SK-N-SH (cell line): Measurements from ENCODE around the gene LGR4. TPM values are rescaled to one million over a fixed set of nuclear protein-coding genes. Genes with fewer than 3 reads are reported as not detected.
A peak's percentile ranks its signal among the peaks of the same experiment; 100 is the strongest.

Experiments used
- CTCF ChIA-PET: fragments of 300-600, 350-600 bp; formaldehyde crosslinking; extraction: SDS; loops from one replicate; lab custom pipeline; 2021; lab: Yijun Ruan, JAX
- POLR2A ChIA-PET: fragments of 350-600 bp; sonication (Branson Sonifier 250); formaldehyde crosslinking; extraction: SDS; loops from one replicate; lab custom pipeline; 2020; ENCODE audit warnings: antibody characterized with exemption, inconsistent platforms; lab: Yijun Ruan, JAX
- DNase-seq: peaks from one replicate; pipeline ENCODE4 v3.0.0; 2012
- H2AFZ ChIP-seq: fragments of 200-600 bp; sonication (generic); 2 replicates; pipeline ENCODE4 v1.8.1; 2016; ENCODE audit warnings: antibody characterized with exemption, mild to moderate bottlenecking, low read depth
- H3F3A ChIP-seq: fragments of 200-600 bp; sonication (generic); replicated peaks from 2 replicates; pipeline ENCODE3; 2016; ENCODE audit warnings: antibody characterized with exemption, mild to moderate bottlenecking; ENCODE audit not compliant: insufficient read depth
- H3K27ac ChIP-seq, 2 experiments: fragments of 200-500 bp in 1 of 2; fragments of 200-600 bp in 1 of 2; sonication (Bioruptor generic) in 1 of 2; sonication (generic), shearing (Covaris generic) in 1 of 2; 2 replicates each; pipeline versions ENCODE4 v1.5.1 to v1.6.1; 2014 to 2016; ENCODE audit warnings: low read depth in 2 of 2, inconsistent platforms in 1 of 2, low read length in 1 of 2, mild to moderate bottlenecking in 1 of 2, mixed read lengths in 1 of 2
- H3K27me3 ChIP-seq: fragments of 200-600 bp; sonication (generic), shearing (Covaris generic); 2 replicates; pipeline ENCODE4 v1.6.1; 2016; ENCODE audit warnings: mixed run types; ENCODE audit not compliant: insufficient read depth
- H3K36me3 ChIP-seq, 2 experiments: fragments of 200-500 bp in 1 of 2; fragments of 200-600 bp in 1 of 2; sonication (Bioruptor generic) in 1 of 2; sonication (generic) in 1 of 2; replicated peaks in 1 of 2; 2 replicates each; pipeline versions ENCODE3 to v1.5.1; 2014 to 2016; ENCODE audit warnings: low read length in 1 of 2, mild to moderate bottlenecking in 1 of 2; ENCODE audit not compliant: insufficient read depth in 2 of 2, control insufficient read depth in 1 of 2
- H3K4me1 ChIP-seq, 2 experiments: fragments of 200-500 bp in 1 of 2; fragments of 200-600 bp in 1 of 2; sonication (Bioruptor generic) in 1 of 2; sonication (generic), shearing (Covaris generic) in 1 of 2; 2 replicates each; pipeline versions ENCODE4 v1.5.1 to v1.6.1; 2014 to 2016; ENCODE audit warnings: low read depth in 1 of 2, low read length in 1 of 2, mixed run types in 1 of 2; ENCODE audit not compliant: insufficient read depth in 2 of 2, control insufficient read depth in 1 of 2
- H3K4me2 ChIP-seq: fragments of 200-600 bp; sonication (generic), shearing (Covaris generic); 2 replicates; pipeline ENCODE4 v1.6.1; 2017; ENCODE audit warnings: mixed run types
- H3K4me3 ChIP-seq, 2 experiments: fragments of 200-500 bp in 1 of 2; fragments of 200-600 bp in 1 of 2; sonication (Bioruptor generic) in 1 of 2; sonication (generic), shearing (Covaris generic) in 1 of 2; 2 replicates each; pipeline versions ENCODE4 v1.5.1 to v1.8.1; 2014 to 2016; ENCODE audit warnings: low read depth in 2 of 2, inconsistent platforms in 1 of 2, low read length in 1 of 2, mild to moderate bottlenecking in 1 of 2, mixed read lengths in 1 of 2, moderate library complexity in 1 of 2
- H3K79me2 ChIP-seq: fragments of 200-600 bp; sonication (generic); 2 replicates; pipeline ENCODE4 v1.8.1; 2017; ENCODE audit warnings: mild to moderate bottlenecking; ENCODE audit not compliant: insufficient read depth
- H3K9ac ChIP-seq: fragments of 200-600 bp; sonication (generic); 2 replicates; pipeline ENCODE4 v1.6.1; 2017; ENCODE audit warnings: mixed run types
- H3K9me2 ChIP-seq: fragments of 200-600 bp; sonication (generic); 2 replicates; pipeline ENCODE4 v1.6.1; 2017; ENCODE audit warnings: mixed run types
- H3K9me3 ChIP-seq: fragments of 200-600 bp; sonication (generic); 2 replicates; pipeline ENCODE4 v1.6.1; 2017; ENCODE audit warnings: mixed run types, mild to moderate bottlenecking, moderate library complexity
- H4K20me1 ChIP-seq: fragments of 200-600 bp; sonication (generic); 2 replicates; pipeline ENCODE4 v1.6.1; 2017; ENCODE audit warnings: mild to moderate bottlenecking, mixed run types; ENCODE audit not compliant: insufficient read depth
- ELF1 ChIP-seq: IDR thresholded peaks from 2 replicates; pipeline ENCODE4 v1.4.0; 2012
- EZH2phosphoT487 ChIP-seq: fragments of 200-600 bp; sonication (generic); IDR thresholded peaks from 2 replicates; pipeline ENCODE4 v1.6.1; 2017; ENCODE audit warnings: low read depth, mixed run types, mild to moderate bottlenecking, antibody characterized with exemption, moderate library complexity, borderline replicate concordance
- RFX5 ChIP-seq: IDR thresholded peaks from 2 replicates; pipeline ENCODE4 v1.6.1; 2012; ENCODE audit warnings: mild to moderate bottlenecking, improper control_type of control experiment, low read length
- SIN3A ChIP-seq: IDR thresholded peaks from 2 replicates; pipeline ENCODE4 v1.6.1; 2012; ENCODE audit warnings: low read depth, mild to moderate bottlenecking, low read length, moderate library complexity, borderline replicate concordance
- TAF1 ChIP-seq: IDR thresholded peaks from 2 replicates; pipeline ENCODE4 v1.6.1; 2012; ENCODE audit warnings: low read depth, mild to moderate bottlenecking, low read length, moderate library complexity, borderline replicate concordance
- whole genome bisulfite sequencing: methylation state at CpG from one replicate; pipeline ENCODE4 v1.1.6; 2017; ENCODE audit warnings: low lambda C conversion rate; 5-methylcytosine and 5-hydroxymethylcytosine counted together
- polyA plus RNA-seq, 3 experiments: library from polyadenylated mRNA; depleted of rRNA; stranded (reverse); fragments of >200 nt; gene quantifications; 2 replicates each; pipeline ENCODE4 v1.2.3, GENCODE V29; 2012
- TF ChIP-seq, protein P1 (sequence below): fragments of 200-600 bp; sonication (generic); IDR thresholded peaks from 2 replicates; pipeline ENCODE4 v1.6.1; 2017; ENCODE audit warnings: antibody characterized with exemption, mild to moderate bottlenecking, moderate library complexity
- TF ChIP-seq, protein P2 (sequence below): IDR thresholded peaks from 2 replicates; pipeline ENCODE4 v1.4.0; 2012; ENCODE audit warnings: low read depth, borderline replicate concordance
- TF ChIP-seq, protein P3 (sequence below): IDR thresholded peaks from 2 replicates; pipeline ENCODE4; 2012
- TF ChIP-seq, protein P4 (sequence below): fragments of 150-350 bp; IDR thresholded peaks from 2 replicates; pipeline ENCODE4 v1.6.1; 2017; ENCODE audit warnings: antibody characterized with exemption, low read length, low read depth, borderline replicate concordance

The LGR4 gene
- polyA plus RNA-seq, 1 of the 3 experiments (the other 2 are of a cell fraction), result 2.6 TPM

DNA sequence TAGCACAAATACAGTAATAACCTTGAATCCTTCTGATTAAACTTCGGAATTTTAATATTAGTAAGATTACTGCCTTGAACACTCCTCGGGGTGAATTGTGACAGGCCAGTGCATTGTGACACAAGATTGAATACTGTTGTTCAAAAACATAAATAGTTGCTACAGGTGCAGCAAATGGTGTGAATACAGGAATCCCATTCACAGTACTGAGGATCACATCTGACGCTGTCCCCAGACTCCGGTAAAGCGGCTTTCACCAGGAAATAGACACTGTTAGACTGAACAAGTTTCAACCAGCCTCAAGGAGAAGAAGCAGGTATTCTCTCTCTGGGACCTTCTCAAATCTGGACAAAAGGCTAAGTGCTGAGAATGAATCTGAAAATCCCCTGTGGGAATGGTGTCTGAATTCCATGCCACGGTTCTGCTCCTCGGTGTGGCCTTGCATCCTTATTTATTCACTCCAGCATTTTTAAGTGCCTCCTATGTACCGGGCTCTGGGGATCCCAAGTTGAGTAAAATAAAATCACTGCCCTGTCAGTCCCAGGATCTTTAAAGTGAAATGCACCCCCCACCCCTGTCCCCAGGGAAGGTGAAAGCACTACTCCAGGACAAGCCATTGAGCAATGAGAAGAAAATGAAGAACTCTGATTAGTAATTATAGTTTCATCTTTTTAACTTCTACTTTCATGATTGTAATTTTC, 3.4 kb downstream of the LGR4 start:
- H3K4me2 ChIP-seq, result no peak overlapping the region
- 88% methylated on average over 8 of the region's 8 CpGs for WGBS
- no peaks in the 10 kb centered on the region for H3K27me3 ChIP-seq
- no peak overlapping the region for H3K9ac ChIP-seq
- no peak overlapping the region for H2AFZ ChIP-seq
- TF ChIP-seq ELF1, result no peak
- TF ChIP-seq, protein P1, sequence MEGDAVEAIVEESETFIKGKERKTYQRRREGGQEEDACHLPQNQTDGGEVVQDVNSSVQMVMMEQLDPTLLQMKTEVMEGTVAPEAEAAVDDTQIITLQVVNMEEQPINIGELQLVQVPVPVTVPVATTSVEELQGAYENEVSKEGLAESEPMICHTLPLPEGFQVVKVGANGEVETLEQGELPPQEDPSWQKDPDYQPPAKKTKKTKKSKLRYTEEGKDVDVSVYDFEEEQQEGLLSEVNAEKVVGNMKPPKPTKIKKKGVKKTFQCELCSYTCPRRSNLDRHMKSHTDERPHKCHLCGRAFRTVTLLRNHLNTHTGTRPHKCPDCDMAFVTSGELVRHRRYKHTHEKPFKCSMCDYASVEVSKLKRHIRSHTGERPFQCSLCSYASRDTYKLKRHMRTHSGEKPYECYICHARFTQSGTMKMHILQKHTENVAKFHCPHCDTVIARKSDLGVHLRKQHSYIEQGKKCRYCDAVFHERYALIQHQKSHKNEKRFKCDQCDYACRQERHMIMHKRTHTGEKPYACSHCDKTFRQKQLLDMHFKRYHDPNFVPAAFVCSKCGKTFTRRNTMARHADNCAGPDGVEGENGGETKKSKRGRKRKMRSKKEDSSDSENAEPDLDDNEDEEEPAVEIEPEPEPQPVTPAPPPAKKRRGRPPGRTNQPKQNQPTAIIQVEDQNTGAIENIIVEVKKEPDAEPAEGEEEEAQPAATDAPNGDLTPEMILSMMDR, result no peak
- no peak for TF ChIP-seq SIN3A
- TF ChIP-seq, protein P2, sequence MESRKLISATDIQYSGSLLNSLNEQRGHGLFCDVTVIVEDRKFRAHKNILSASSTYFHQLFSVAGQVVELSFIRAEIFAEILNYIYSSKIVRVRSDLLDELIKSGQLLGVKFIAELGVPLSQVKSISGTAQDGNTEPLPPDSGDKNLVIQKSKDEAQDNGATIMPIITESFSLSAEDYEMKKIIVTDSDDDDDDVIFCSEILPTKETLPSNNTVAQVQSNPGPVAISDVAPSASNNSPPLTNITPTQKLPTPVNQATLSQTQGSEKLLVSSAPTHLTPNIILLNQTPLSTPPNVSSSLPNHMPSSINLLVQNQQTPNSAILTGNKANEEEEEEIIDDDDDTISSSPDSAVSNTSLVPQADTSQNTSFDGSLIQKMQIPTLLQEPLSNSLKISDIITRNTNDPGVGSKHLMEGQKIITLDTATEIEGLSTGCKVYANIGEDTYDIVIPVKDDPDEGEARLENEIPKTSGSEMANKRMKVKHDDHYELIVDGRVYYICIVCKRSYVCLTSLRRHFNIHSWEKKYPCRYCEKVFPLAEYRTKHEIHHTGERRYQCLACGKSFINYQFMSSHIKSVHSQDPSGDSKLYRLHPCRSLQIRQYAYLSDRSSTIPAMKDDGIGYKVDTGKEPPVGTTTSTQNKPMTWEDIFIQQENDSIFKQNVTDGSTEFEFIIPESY, result no peak
- TF ChIP-seq EZH2phosphoT487, result no peak
- no peaks in the 10 kb centered on the region for H3K36me3 ChIP-seq
- no peak overlapping the region for H3K4me3 ChIP-seq
- H3K27ac ChIP-seq, result no peak overlapping the region
- H3K9me3 ChIP-seq, result no peaks in the 10 kb centered on the region
- no peak for DNase-seq
- no peaks in the 10 kb centered on the region for H3K9me2 ChIP-seq
- CTCF ChIA-PET, result interaction anchor here (1.1 to 1.6 kb wide), 3 partner anchors 17 to 101 kb away, joined by 3 read pairs; no protein-coding TSS in a partner anchor
- peaks cover 32% of the 10 kb centered on the region; the same call in 1 of the 2 replicates for H3K79me2 ChIP-seq
- POLR2A ChIA-PET, result no interaction called here
- no peaks in the 10 kb centered on the region; the same call in 1 of the 2 replicates for H4K20me1 ChIP-seq
- H3K4me1 ChIP-seq, result peaks cover 10 to 57% of the 10 kb centered on the region in 2 experiments
- H3F3A ChIP-seq, result peaks cover 4% of the 10 kb centered on the region

DNA sequence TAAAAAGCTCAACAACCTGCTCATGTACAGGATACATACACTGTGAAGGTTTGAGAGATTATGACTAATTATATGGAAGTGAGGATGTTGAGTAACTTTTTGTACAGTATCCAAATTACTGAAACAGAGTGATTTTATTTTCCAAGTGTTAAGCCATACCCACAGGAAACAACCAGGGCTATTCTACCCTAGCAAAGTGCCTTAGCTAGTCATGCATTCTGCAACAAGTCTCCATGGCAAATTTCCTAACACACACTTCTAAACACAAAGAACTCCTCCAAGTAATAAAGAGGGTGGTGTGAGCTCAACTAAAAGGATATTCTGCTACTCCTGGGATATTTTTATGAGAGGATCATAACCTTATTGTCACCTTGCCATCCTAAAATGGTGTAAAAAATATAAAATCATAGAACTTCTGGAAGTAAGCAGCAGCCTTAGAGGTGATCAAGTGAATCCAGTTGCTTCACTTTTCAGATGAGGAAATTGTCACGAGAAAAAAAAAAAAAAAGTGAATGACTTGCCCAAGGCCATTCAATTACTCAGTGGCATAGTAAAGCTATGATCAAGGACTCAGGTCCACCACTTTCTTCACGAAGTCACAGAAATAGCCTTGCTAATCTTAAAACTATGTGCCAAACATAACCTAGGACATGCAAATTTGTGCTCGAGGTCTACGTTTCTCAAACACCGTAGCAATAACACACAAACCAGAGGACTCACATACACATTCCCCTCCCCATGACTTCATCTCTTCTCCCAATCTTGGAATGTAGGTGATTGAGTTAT, 4.2 kb downstream of the LGR4 start:
- DNase-seq, result no peak
- Histone ChIP-seq H3K9me2 (no peaks in the 10 kb centered on the region), H3K4me2 (no peak overlapping the region), H3K4me3 (no peak overlapping the region), H3K4me1 (peaks cover 10 to 63% of the 10 kb centered on the region in 2 experiments), H3K9me3 (no peaks in the 10 kb centered on the region), H3K27me3 (no peaks in the 10 kb centered on the region), H3K36me3 (no peaks in the 10 kb centered on the region), H2AFZ (no peak overlapping the region), H3K27ac (peak overlapping the region in 1 of 2 experiments; percentile 18; a peak in 2 of 4 replicates), H3K79me2 (peaks cover 34% of the 10 kb centered on the region; the same call in 1 of the 2 replicates), H3F3A (peaks cover 3% of the 10 kb centered on the region), H3K9ac (no peak overlapping the region), H4K20me1 (no peaks in the 10 kb centered on the region; the same call in 1 of the 2 replicates)
- ChIA-PET CTCF (interaction anchor here (1.0 to 1.1 kb wide), 2 partner anchors 9 to 36 kb away, joined by 3 read pairs; no protein-coding TSS in a partner anchor), POLR2A (no interaction called here)
- TF ChIP-seq, protein P3, sequence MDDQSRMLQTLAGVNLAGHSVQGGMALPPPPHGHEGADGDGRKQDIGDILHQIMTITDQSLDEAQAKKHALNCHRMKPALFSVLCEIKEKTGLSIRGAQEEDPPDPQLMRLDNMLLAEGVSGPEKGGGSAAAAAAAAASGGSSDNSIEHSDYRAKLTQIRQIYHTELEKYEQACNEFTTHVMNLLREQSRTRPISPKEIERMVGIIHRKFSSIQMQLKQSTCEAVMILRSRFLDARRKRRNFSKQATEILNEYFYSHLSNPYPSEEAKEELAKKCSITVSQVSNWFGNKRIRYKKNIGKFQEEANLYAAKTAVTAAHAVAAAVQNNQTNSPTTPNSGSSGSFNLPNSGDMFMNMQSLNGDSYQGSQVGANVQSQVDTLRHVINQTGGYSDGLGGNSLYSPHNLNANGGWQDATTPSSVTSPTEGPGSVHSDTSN, result no peak
- TF ChIP-seq RFX5 (no peak), TAF1 (no peak)
- TF ChIP-seq, protein P4, sequence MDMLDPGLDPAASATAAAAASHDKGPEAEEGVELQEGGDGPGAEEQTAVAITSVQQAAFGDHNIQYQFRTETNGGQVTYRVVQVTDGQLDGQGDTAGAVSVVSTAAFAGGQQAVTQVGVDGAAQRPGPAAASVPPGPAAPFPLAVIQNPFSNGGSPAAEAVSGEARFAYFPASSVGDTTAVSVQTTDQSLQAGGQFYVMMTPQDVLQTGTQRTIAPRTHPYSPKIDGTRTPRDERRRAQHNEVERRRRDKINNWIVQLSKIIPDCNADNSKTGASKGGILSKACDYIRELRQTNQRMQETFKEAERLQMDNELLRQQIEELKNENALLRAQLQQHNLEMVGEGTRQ, result no peak
- TF ChIP-seq, protein P1, result no peak
- 78% methylated on average over 5 of the region's 5 CpGs for WGBS
